H1 (cell line): ENCODE data around the gene TPPP2. TPM values are rescaled to one million over a fixed set of nuclear protein-coding genes. Genes with fewer than 3 reads are reported as not detected.

Experiments
- CTCF ChIP-seq, 3 experiments: IDR thresholded peaks; 1 replicate in 2 of 3; 2 replicates in 1 of 3; pipeline versions ENCODE4 v1.5.1 to v1.6.1; 2011; ENCODE audit warnings: low read length in 3 of 3, mild to moderate bottlenecking in 3 of 3, inconsistent platforms in 2 of 3, low read depth in 1 of 3, moderate library complexity in 1 of 3; ENCODE audit not compliant: insufficient read depth in 1 of 3; ENCODE audit errors: control extremely low read depth in 1 of 3
- polyA plus RNA-seq, 7 experiments: library from polyadenylated mRNA; depleted of rRNA in 3 of 7; stranded (reverse) in 5 of 7; unstranded in 2 of 7; fragments of >200 nt in 5 of 7; fragments of 200-250 nt in 2 of 7; gene quantifications; 1 replicate in 5 of 7; 2 replicates in 1 of 7; 4 replicates in 1 of 7; pipeline versions ENCODE4 v1.2.1 to v1.2.3, GENCODE V29; 2011 to 2013; ENCODE audit warnings: missing spikeins in 2 of 7, mixed read lengths in 2 of 7
- total RNA-seq: library from RNA; stranded (reverse); fragmentation: NEBNext Ultra II Directional; extraction: Animal tissue kit (Norgen Biotek cat#: 25700); gene quantifications from 2 replicates; pipeline ENCODE4 v1.2.1, GENCODE V29; 2021

Gene TPPP2
- total and polyA plus RNA-seq, 2 of the 8 experiments (the other 6 are each of a cell fraction or from before 2014, with no cell fraction given) = not detected

DNA sequence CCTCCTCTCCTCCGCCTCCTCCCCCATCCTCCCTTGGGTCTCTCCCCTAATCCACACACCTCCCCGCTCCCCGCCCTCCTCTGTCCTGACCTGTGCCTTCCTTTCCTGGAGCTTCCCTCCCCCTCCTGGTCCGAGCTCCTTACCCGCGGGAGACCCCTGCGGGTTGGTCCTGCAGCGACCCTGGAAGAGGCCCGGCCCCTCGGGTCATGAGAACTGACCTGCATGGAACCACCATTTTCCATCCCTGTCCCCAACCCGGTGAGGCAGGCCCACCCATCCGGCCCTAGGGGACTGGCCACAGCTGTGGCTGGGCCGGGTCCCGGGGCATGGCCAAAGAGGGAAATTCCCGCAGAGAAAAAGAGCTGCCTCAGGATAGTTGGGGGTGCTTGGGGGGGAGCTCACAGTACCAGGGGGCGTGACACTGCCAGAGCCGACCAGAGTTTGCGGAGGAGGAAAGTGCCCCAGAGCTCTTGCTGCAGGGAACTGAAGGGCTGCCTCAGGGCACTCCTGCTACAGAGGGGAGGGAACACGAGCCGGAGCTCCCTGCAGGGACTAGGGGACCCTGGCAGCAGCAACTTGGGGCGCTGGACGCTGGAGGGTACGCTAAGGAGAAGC is 40.7 kb downstream of the TPPP2 start (continued):
- peak in 1 of 3 experiments; percentile 13; a peak in 1 of 4 replicates for TF ChIP-seq CTCF (IDR thresholded peaks at IDR 0.05; ENCODE audit: control extremely low read depth in 1 of 3, insufficient read depth in 1 of 3, low read depth in 1 of 3, low read length in 3 of 3)
